ENCODE measurements around the gene SLC44A1. TPM values are rescaled to one million over a fixed set of nuclear protein-coding genes. Genes with fewer than 3 reads are reported as not detected.

SLC44A1 gene
- total and polyA plus RNA-seq, 5 donors from 2014 or later = 5.8 to 19.8 (median 13.4) TPM

- H3K27ac ChIP-seq (ENCODE audit: insufficient read depth, low read length, poor library complexity, severe bottlenecking) = no peak overlapping the region
- ATAC-seq (ENCODE audit: low read depth in 2 of 2) (no peak), DNase-seq (peak in 1 of 3 donors; percentile 18)
- no peaks in the 10 kb centered on the region for H3K27me3 Mint-ChIP-seq
- H3K4me3 ChIP-seq (ENCODE audit: low read depth, low read length) = no peak overlapping the region
- no peak overlapping the region for H3K4me3 Mint-ChIP-seq
- no peaks in the 10 kb centered on the region for H3K27me3 ChIP-seq (ENCODE audit: control insufficient read depth, insufficient read depth, low read length)
- no peaks in the 10 kb centered on the region for H3K4me1 ChIP-seq (ENCODE audit: control insufficient read depth, insufficient read depth, low read length, poor library complexity, severe bottlenecking)
- H3K9me3 Mint-ChIP-seq = peaks cover 0 to 1% (median 0%) of the 10 kb centered on the region in 7 donors
- H3K4me1 Mint-ChIP-seq = peaks cover 0 to 8% (median 0%) of the 10 kb centered on the region in 4 donors
- peaks cover 3% of the 10 kb centered on the region for H3K36me3 ChIP-seq (ENCODE audit: control insufficient read depth, insufficient read depth, low read length)
- H3K27ac Mint-ChIP-seq = no peak overlapping the region
- H3K9me3 ChIP-seq (ENCODE audit: control insufficient read depth in 2 of 2, low read length in 2 of 2) = no peaks in the 10 kb centered on the region
- peaks cover 29% of the 10 kb centered on the region for H3K36me3 Mint-ChIP-seq
Observed at GRCh38 chr9:105359892-105360291, 115.4 kb downstream of the SLC44A1 start.

GRCh38 chr9:105360344-105360743 lies 115.9 kb downstream of the SLC44A1 start:
- peaks cover 3% of the 10 kb centered on the region for H3K36me3 ChIP-seq (ENCODE audit: control insufficient read depth, insufficient read depth, low read length)
- no peak overlapping the region for H3K4me3 ChIP-seq (ENCODE audit: low read depth, low read length)
- H3K9me3 ChIP-seq (ENCODE audit: control insufficient read depth in 2 of 2, low read length in 2 of 2) = no peaks in the 10 kb centered on the region
- Mint-ChIP-seq H3K27ac (no peak overlapping the region), H3K4me3 (no peak overlapping the region), H3K27me3 (no peaks in the 10 kb centered on the region), H3K36me3 (peaks cover 31% of the 10 kb centered on the region), H3K4me1 (peaks cover 0 to 8% (median 0%) of the 10 kb centered on the region in 4 donors), H3K9me3 (peaks cover 0 to 1% (median 0%) of the 10 kb centered on the region in 7 donors)
- no peak for DNase-seq
- ATAC-seq (ENCODE audit: low read depth in 2 of 2) = no peak
- H3K27me3 ChIP-seq (ENCODE audit: control insufficient read depth, insufficient read depth, low read length) = no peaks in the 10 kb centered on the region
- no peaks in the 10 kb centered on the region for H3K4me1 ChIP-seq (ENCODE audit: control insufficient read depth, insufficient read depth, low read length, poor library complexity, severe bottlenecking)
- H3K27ac ChIP-seq (ENCODE audit: insufficient read depth, low read length, poor library complexity, severe bottlenecking) = no peak overlapping the region

- H3K36me3 ChIP-seq (ENCODE audit: control insufficient read depth, insufficient read depth, low read length) = peaks cover 3% of the 10 kb centered on the region
- ATAC-seq (ENCODE audit: low read depth in 2 of 2) = no peak
- Mint-ChIP-seq H3K27ac (no peak overlapping the region), H3K27me3 (no peaks in the 10 kb centered on the region), H3K4me1 (peaks cover 0 to 8% (median 0%) of the 10 kb centered on the region in 4 donors), H3K4me3 (no peak overlapping the region), H3K9me3 (peaks cover 0 to 1% (median 0%) of the 10 kb centered on the region in 7 donors), H3K36me3 (peaks cover 41% of the 10 kb centered on the region)
- no peaks in the 10 kb centered on the region for H3K4me1 ChIP-seq (ENCODE audit: control insufficient read depth, insufficient read depth, low read length, poor library complexity, severe bottlenecking)
- H3K27me3 ChIP-seq (ENCODE audit: control insufficient read depth, insufficient read depth, low read length) = no peaks in the 10 kb centered on the region
- no peak for DNase-seq
- no peak overlapping the region for H3K27ac ChIP-seq (ENCODE audit: insufficient read depth, low read length, poor library complexity, severe bottlenecking)
- H3K9me3 ChIP-seq (ENCODE audit: control insufficient read depth in 2 of 2, low read length in 2 of 2) = no peaks in the 10 kb centered on the region
- H3K4me3 ChIP-seq (ENCODE audit: low read depth, low read length) = no peak overlapping the region
Observed at GRCh38 chr9:105361873-105362272, 117.4 kb downstream of the SLC44A1 start.

GRCh38 chr9:105362470-105362869 lies 118.0 kb downstream of the SLC44A1 start:
- no peak overlapping the region for H3K4me3 ChIP-seq (ENCODE audit: low read depth, low read length)
- H3K9me3 Mint-ChIP-seq = peaks cover 0 to 1% (median 0%) of the 10 kb centered on the region in 7 donors
- peaks cover 3% of the 10 kb centered on the region for H3K36me3 ChIP-seq (ENCODE audit: control insufficient read depth, insufficient read depth, low read length)
- H3K27me3 Mint-ChIP-seq = no peaks in the 10 kb centered on the region
- peaks cover 44% of the 10 kb centered on the region for H3K36me3 Mint-ChIP-seq
- H3K27ac ChIP-seq (ENCODE audit: insufficient read depth, low read length, poor library complexity, severe bottlenecking) = no peak overlapping the region
- DNase-seq (no peak), ATAC-seq (ENCODE audit: low read depth in 2 of 2) (no peak)
- H3K4me1 Mint-ChIP-seq = peaks cover 0 to 8% (median 0%) of the 10 kb centered on the region in 4 donors
- no peaks in the 10 kb centered on the region for H3K4me1 ChIP-seq (ENCODE audit: control insufficient read depth, insufficient read depth, low read length, poor library complexity, severe bottlenecking)
- no peak overlapping the region for H3K27ac Mint-ChIP-seq
- no peak overlapping the region for H3K4me3 Mint-ChIP-seq
- H3K9me3 ChIP-seq (ENCODE audit: control insufficient read depth in 2 of 2, low read length in 2 of 2) = no peaks in the 10 kb centered on the region
- no peaks in the 10 kb centered on the region for H3K27me3 ChIP-seq (ENCODE audit: control insufficient read depth, insufficient read depth, low read length)

GRCh38 chr9:105363837-105364236 lies 119.4 kb downstream of the SLC44A1 start:
- no peak overlapping the region for H3K27ac Mint-ChIP-seq
- H3K27me3 ChIP-seq (ENCODE audit: control insufficient read depth, insufficient read depth, low read length) = no peaks in the 10 kb centered on the region
- no peak overlapping the region for H3K27ac ChIP-seq (ENCODE audit: insufficient read depth, low read length, poor library complexity, severe bottlenecking)
- no peak overlapping the region for H3K4me3 ChIP-seq (ENCODE audit: low read depth, low read length)
- no peak overlapping the region for H3K4me3 Mint-ChIP-seq
- peaks cover 0 to 6% (median 0%) of the 10 kb centered on the region in 4 donors for H3K4me1 Mint-ChIP-seq
- peaks cover 47% of the 10 kb centered on the region for H3K36me3 Mint-ChIP-seq
- no peaks in the 10 kb centered on the region for H3K4me1 ChIP-seq (ENCODE audit: control insufficient read depth, insufficient read depth, low read length, poor library complexity, severe bottlenecking)
- ATAC-seq (ENCODE audit: low read depth in 2 of 2) = no peak
- peaks cover 0 to 1% (median 0%) of the 10 kb centered on the region in 7 donors for H3K9me3 Mint-ChIP-seq
- no peaks in the 10 kb centered on the region for H3K9me3 ChIP-seq (ENCODE audit: control insufficient read depth in 2 of 2, low read length in 2 of 2)
- DNase-seq = no peak
- H3K36me3 ChIP-seq (ENCODE audit: control insufficient read depth, insufficient read depth, low read length) = peaks cover 3% of the 10 kb centered on the region
- no peaks in the 10 kb centered on the region for H3K27me3 Mint-ChIP-seq

GRCh38 chr9:105369911-105370310 lies 125.5 kb downstream of the SLC44A1 start:
- no peak for ATAC-seq (ENCODE audit: low read depth in 2 of 2)
- H3K36me3 Mint-ChIP-seq = peaks cover 42% of the 10 kb centered on the region

GRCh38 chr9:105373723-105374122 lies 129.3 kb downstream of the SLC44A1 start:
- Mint-ChIP-seq H3K36me3 (peaks cover 25% of the 10 kb centered on the region), H3K4me3 (no peak overlapping the region), H3K9me3 (peaks cover 0 to 3% (median 0%) of the 10 kb centered on the region in 7 donors), H3K27me3 (no peaks in the 10 kb centered on the region), H3K4me1 (peaks cover 0 to 5% (median 2%) of the 10 kb centered on the region in 4 donors), H3K27ac (no peak overlapping the region)
- no peak for ATAC-seq (ENCODE audit: low read depth in 2 of 2)
- no peak overlapping the region for H3K27ac ChIP-seq (ENCODE audit: insufficient read depth, low read length, poor library complexity, severe bottlenecking)
- DNase-seq = no peak
- H3K9me3 ChIP-seq (ENCODE audit: control insufficient read depth in 2 of 2, low read length in 2 of 2) = no peaks in the 10 kb centered on the region
- no peaks in the 10 kb centered on the region for H3K4me1 ChIP-seq (ENCODE audit: control insufficient read depth, insufficient read depth, low read length, poor library complexity, severe bottlenecking)
- no peaks in the 10 kb centered on the region for H3K36me3 ChIP-seq (ENCODE audit: control insufficient read depth, insufficient read depth, low read length)
- H3K4me3 ChIP-seq (ENCODE audit: low read depth, low read length) = no peak overlapping the region
- H3K27me3 ChIP-seq (ENCODE audit: control insufficient read depth, insufficient read depth, low read length) = no peaks in the 10 kb centered on the region

More at GRCh38 chr9:105369911-105370310, 125.5 kb downstream of the SLC44A1 start:
- H3K9me3 ChIP-seq (ENCODE audit: control insufficient read depth in 2 of 2, low read length in 2 of 2) = no peaks in the 10 kb centered on the region
- H3K9me3 Mint-ChIP-seq = peaks cover 0 to 3% (median 0%) of the 10 kb centered on the region in 7 donors
- no peaks in the 10 kb centered on the region for H3K4me1 ChIP-seq (ENCODE audit: control insufficient read depth, insufficient read depth, low read length, poor library complexity, severe bottlenecking)
- DNase-seq = no peak
- H3K36me3 ChIP-seq (ENCODE audit: control insufficient read depth, insufficient read depth, low read length) = no peaks in the 10 kb centered on the region
- H3K4me3 ChIP-seq (ENCODE audit: low read depth, low read length) = no peak overlapping the region
- no peak overlapping the region for H3K27ac Mint-ChIP-seq
- H3K27me3 ChIP-seq (ENCODE audit: control insufficient read depth, insufficient read depth, low read length) = no peaks in the 10 kb centered on the region
- H3K27ac ChIP-seq (ENCODE audit: insufficient read depth, low read length, poor library complexity, severe bottlenecking) = no peak overlapping the region
- H3K4me3 Mint-ChIP-seq = no peak overlapping the region
- peaks cover 0 to 3% (median 0%) of the 10 kb centered on the region in 4 donors for H3K4me1 Mint-ChIP-seq
- H3K27me3 Mint-ChIP-seq = no peaks in the 10 kb centered on the region

- H3K27ac Mint-ChIP-seq = no peak overlapping the region
- ATAC-seq (ENCODE audit: low read depth in 2 of 2) (no peak), DNase-seq (no peak)
- Histone ChIP-seq H3K36me3 (ENCODE audit: control insufficient read depth, insufficient read depth, low read length) (no peaks in the 10 kb centered on the region), H3K4me1 (ENCODE audit: control insufficient read depth, insufficient read depth, low read length, poor library complexity, severe bottlenecking) (no peaks in the 10 kb centered on the region), H3K27me3 (ENCODE audit: control insufficient read depth, insufficient read depth, low read length) (no peaks in the 10 kb centered on the region), H3K4me3 (ENCODE audit: low read depth, low read length) (no peak overlapping the region), H3K9me3 (ENCODE audit: control insufficient read depth in 2 of 2, low read length in 2 of 2) (no peaks in the 10 kb centered on the region), H3K27ac (ENCODE audit: insufficient read depth, low read length, poor library complexity, severe bottlenecking) (no peak overlapping the region)
- H3K4me3 Mint-ChIP-seq = no peak overlapping the region
- H3K9me3 Mint-ChIP-seq = peaks cover 0 to 3% (median 0%) of the 10 kb centered on the region in 7 donors
- no peaks in the 10 kb centered on the region for H3K27me3 Mint-ChIP-seq
- peaks cover 25% of the 10 kb centered on the region for H3K36me3 Mint-ChIP-seq
- H3K4me1 Mint-ChIP-seq = peaks cover 0 to 5% (median 2%) of the 10 kb centered on the region in 4 donors
Observed at GRCh38 chr9:105375323-105375722, 130.9 kb downstream of the SLC44A1 start.

All from CD4-positive, CD25-positive, alpha-beta regulatory T cell (primary cell).